Keratinocyte (primary cell): ENCODE data around the gene MRPS16. TPM values are rescaled to one million over a fixed set of nuclear protein-coding genes. Genes with fewer than 3 reads are reported as not detected.

Source experiments
- DNase-seq: peaks from one replicate; pipeline ENCODE4 v3.0.0-alpha.2; 2011; ENCODE audit warnings: low read depth, missing footprints, low spot score
- FAIRE-seq: peaks from 2 replicates; lab custom pipeline; 2011; peaks lifted over from hg19 to GRCh38; lab: Jason Lieb, UNC
- H2AFZ ChIP-seq: 2 replicates; pipeline ENCODE4 v1.6.0; 2012; ENCODE audit warnings: low read length, control low read depth, inconsistent platforms; ENCODE audit not compliant: control insufficient read depth
- H3K27ac ChIP-seq: 2 replicates; pipeline ENCODE4 v1.5.1; 2011; ENCODE audit warnings: low read length; ENCODE audit not compliant: control insufficient read depth, insufficient read depth
- H3K27me3 ChIP-seq: 3 replicates; pipeline ENCODE4 v1.6.0; 2011; ENCODE audit warnings: low read length; ENCODE audit not compliant: control insufficient read depth, insufficient read depth; ENCODE audit errors: extremely low read depth
- H3K36me3 ChIP-seq, 2 experiments: 2 replicates in 1 of 2; 3 replicates in 1 of 2; pipeline ENCODE4 v1.5.1; 2011; ENCODE audit warnings: low read length in 2 of 2, mild to moderate bottlenecking in 1 of 2; ENCODE audit not compliant: control insufficient read depth in 2 of 2, insufficient read depth in 2 of 2; ENCODE audit errors: extremely low read depth in 1 of 2
- H3K4me1 ChIP-seq: 3 replicates; pipeline ENCODE4 v1.5.1; 2011; ENCODE audit warnings: low read length; ENCODE audit not compliant: control insufficient read depth, insufficient read depth; ENCODE audit errors: extremely low read depth
- H3K4me2 ChIP-seq: 3 replicates; pipeline ENCODE4 v1.6.0; 2011; ENCODE audit warnings: low read depth, low read length; ENCODE audit not compliant: control insufficient read depth, insufficient read depth; ENCODE audit errors: extremely low read depth
- H3K4me3 ChIP-seq, 3 experiments: fragments of 200-600 bp in 1 of 3; sonication (generic) in 1 of 3; 2 replicates in 2 of 3; 3 replicates in 1 of 3; pipeline ENCODE4 v1.5.1; 2011 to 2016; ENCODE audit warnings: low read length in 3 of 3, mild to moderate bottlenecking in 3 of 3, control low read depth in 2 of 3, inconsistent platforms in 1 of 3, low read depth in 1 of 3, mixed read lengths in 1 of 3, mixed run types in 1 of 3, moderate library complexity in 1 of 3; ENCODE audit not compliant: control insufficient read depth in 2 of 3, insufficient read depth in 2 of 3; ENCODE audit errors: extremely low read depth in 1 of 3
- H3K79me2 ChIP-seq: 2 replicates; pipeline ENCODE4 v1.6.0; 2012; ENCODE audit warnings: low read length; ENCODE audit not compliant: control insufficient read depth, insufficient read depth
- H3K9ac ChIP-seq: 3 replicates; pipeline ENCODE4 v1.6.0; 2011; ENCODE audit warnings: low read length; ENCODE audit not compliant: control insufficient read depth, insufficient read depth; ENCODE audit errors: extremely low read depth
- H3K9me1 ChIP-seq: 3 replicates; pipeline ENCODE4 v1.6.0; 2011; ENCODE audit warnings: low read length; ENCODE audit not compliant: control insufficient read depth, insufficient read depth; ENCODE audit errors: extremely low read depth
- H3K9me3 ChIP-seq: 2 replicates; pipeline ENCODE4 v1.5.1; 2012; ENCODE audit warnings: low read depth, low read length; ENCODE audit not compliant: control insufficient read depth
- H4K20me1 ChIP-seq: 3 replicates; pipeline ENCODE4 v1.6.0; 2011; ENCODE audit warnings: low read length; ENCODE audit not compliant: control insufficient read depth, insufficient read depth; ENCODE audit errors: extremely low read depth
- EZH2 ChIP-seq: IDR thresholded peaks from one replicate; pipeline ENCODE4 v1.6.1; 2012; ENCODE audit warnings: inconsistent platforms, mild to moderate bottlenecking, low read length, moderate library complexity
- dilution Hi-C: fragments of 300-500 bp; cut with MboI; formaldehyde crosslinking; loops from one replicate; pipeline ENCODE4 v1.7.0; 2020; ENCODE audit warnings: low sequenced_read_pairs; ENCODE audit not compliant: extremely low pct_ligation_motif_present
- polyA plus RNA-seq, 5 experiments: library from polyadenylated mRNA; depleted of rRNA in 3 of 5; stranded (reverse) in 3 of 5; stranded (forward) in 1 of 5; unstranded in 1 of 5; fragments of >200 nt; gene quantifications; 1 replicate in 1 of 5; 2 replicates in 3 of 5; 3 replicates in 1 of 5; pipeline versions ENCODE4 v1.2.1 to v1.2.3, GENCODE V29; 2011 to 2012; ENCODE audit warnings: missing spikeins in 2 of 5, low read depth in 1 of 5, low replicate concordance in 1 of 5
- TF ChIP-seq, protein P1 (sequence below), 3 experiments: IDR thresholded peaks in 1 of 3; conservative IDR thresholded peaks in 1 of 3; optimal IDR thresholded peaks in 1 of 3; 2 replicates in 2 of 3; 3 replicates in 1 of 3; pipeline versions ENCODE3 to v1.5.1; 2011; ENCODE audit warnings: low read length in 3 of 3, mild to moderate bottlenecking in 3 of 3, moderate library complexity in 2 of 3, control low read depth in 1 of 3, inconsistent platforms in 1 of 3; ENCODE audit not compliant: insufficient read depth in 2 of 3; ENCODE audit errors: extremely low read depth in 1 of 3

Gene MRPS16
- polyA plus RNA-seq, 1 donor (not counting 4 experiments of a cell fraction or from before 2014, with no cell fraction given), result 79.2 TPM

- H3K9me1 ChIP-seq, result no peaks in the 10 kb centered on the region
- H3K27ac ChIP-seq, result no peak overlapping the region
- FAIRE-seq (no peak), DNase-seq (no peak)
- no peaks in the 10 kb centered on the region for H3K79me2 ChIP-seq
- H3K9ac ChIP-seq, result no peak overlapping the region
- peaks cover 2% of the 10 kb centered on the region for H3K9me3 ChIP-seq
- H2AFZ ChIP-seq, result no peak overlapping the region
- H4K20me1 ChIP-seq, result no peaks in the 10 kb centered on the region
- H3K4me3 ChIP-seq, result no peak overlapping the region
- dilution Hi-C loops, result no loop called here
- peaks cover 2 to 3% of the 10 kb centered on the region in 2 experiments for H3K36me3 ChIP-seq
- H3K27me3 ChIP-seq, result no peaks in the 10 kb centered on the region
- no peak overlapping the region for H3K4me2 ChIP-seq
- TF ChIP-seq EZH2, result no peak
- TF ChIP-seq, protein P1, sequence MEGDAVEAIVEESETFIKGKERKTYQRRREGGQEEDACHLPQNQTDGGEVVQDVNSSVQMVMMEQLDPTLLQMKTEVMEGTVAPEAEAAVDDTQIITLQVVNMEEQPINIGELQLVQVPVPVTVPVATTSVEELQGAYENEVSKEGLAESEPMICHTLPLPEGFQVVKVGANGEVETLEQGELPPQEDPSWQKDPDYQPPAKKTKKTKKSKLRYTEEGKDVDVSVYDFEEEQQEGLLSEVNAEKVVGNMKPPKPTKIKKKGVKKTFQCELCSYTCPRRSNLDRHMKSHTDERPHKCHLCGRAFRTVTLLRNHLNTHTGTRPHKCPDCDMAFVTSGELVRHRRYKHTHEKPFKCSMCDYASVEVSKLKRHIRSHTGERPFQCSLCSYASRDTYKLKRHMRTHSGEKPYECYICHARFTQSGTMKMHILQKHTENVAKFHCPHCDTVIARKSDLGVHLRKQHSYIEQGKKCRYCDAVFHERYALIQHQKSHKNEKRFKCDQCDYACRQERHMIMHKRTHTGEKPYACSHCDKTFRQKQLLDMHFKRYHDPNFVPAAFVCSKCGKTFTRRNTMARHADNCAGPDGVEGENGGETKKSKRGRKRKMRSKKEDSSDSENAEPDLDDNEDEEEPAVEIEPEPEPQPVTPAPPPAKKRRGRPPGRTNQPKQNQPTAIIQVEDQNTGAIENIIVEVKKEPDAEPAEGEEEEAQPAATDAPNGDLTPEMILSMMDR (optimal IDR thresholded peaks at IDR 0.05 in 1 of 3, IDR thresholded peaks at IDR 0.05 in 1 of 3, conservative IDR thresholded peaks at IDR 0.05 in 1 of 3; ENCODE audit: extremely low read depth in 1 of 3, insufficient read depth in 2 of 3, low read length in 3 of 3), result no peak
- peaks cover 9% of the 10 kb centered on the region for H3K4me1 ChIP-seq
Measured at GRCh38 chr10:73207883-73208282, 44.6 kb downstream of the MRPS16 start.

DNA sequence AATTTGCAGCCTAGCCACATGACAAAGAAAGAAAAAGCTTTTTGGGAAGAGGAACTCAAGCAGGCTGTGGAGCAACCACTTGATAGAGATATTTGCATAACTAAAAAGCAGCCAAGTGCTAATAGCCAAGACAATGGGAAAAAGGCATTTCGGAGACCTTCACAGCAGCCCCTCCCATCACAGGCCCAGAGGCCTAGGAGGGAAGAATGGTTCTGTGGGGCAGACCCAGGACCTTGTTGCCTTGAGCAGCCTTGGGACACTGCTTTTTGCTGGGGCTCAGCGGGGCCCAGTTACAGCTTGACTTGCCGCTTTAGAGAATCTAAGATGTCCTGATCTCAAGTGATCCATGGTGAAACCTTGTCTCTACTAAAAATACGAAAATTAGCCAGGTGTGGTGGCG lies 46.1 kb downstream of the MRPS16 start:
- Histone ChIP-seq H3K27me3 (no peaks in the 10 kb centered on the region), H3K36me3 (peaks cover 2 to 3% of the 10 kb centered on the region in 2 experiments), H3K9me1 (no peaks in the 10 kb centered on the region), H3K4me2 (no peak overlapping the region), H3K4me1 (peaks cover 9% of the 10 kb centered on the region), H3K79me2 (no peaks in the 10 kb centered on the region), H3K9me3 (peaks cover 2% of the 10 kb centered on the region), H3K27ac (no peak overlapping the region), H3K9ac (no peak overlapping the region), H3K4me3 (no peak overlapping the region), H2AFZ (no peak overlapping the region), H4K20me1 (no peaks in the 10 kb centered on the region)
- DNase-seq, result no peak
- no peak for TF ChIP-seq EZH2
- TF ChIP-seq, protein P1 (optimal IDR thresholded peaks at IDR 0.05 in 1 of 3, IDR thresholded peaks at IDR 0.05 in 1 of 3, conservative IDR thresholded peaks at IDR 0.05 in 1 of 3; ENCODE audit: extremely low read depth in 1 of 3, insufficient read depth in 2 of 3, low read length in 3 of 3), result no peak
- no peak for FAIRE-seq
- dilution Hi-C loops, result no loop called here
